OCI-LY7 (cell line): ENCODE data around the gene MGAT4D. TPM values are rescaled to one million over a fixed set of nuclear protein-coding genes. Genes with fewer than 3 reads are reported as not detected.

Experiments used
- BruUV-seq: library from RNA; stranded (reverse); fragments of 400-500 nt; replicated peaks from 2 replicates; lab custom pipeline; 2021; lab: Mats Ljungman, UMichigan
- CTCF ChIA-PET: fragments of 300-600 bp; sonication (Branson Sonifier 250); formaldehyde crosslinking; loops from one replicate; lab custom pipeline; 2022; ENCODE audit warnings: antibody characterized with exemption; ENCODE audit not compliant: unreplicated experiment; lab: Charles Lee
- POLR2A ChIA-PET: fragments of 300-600 bp; sonication (Branson Sonifier 250); formaldehyde crosslinking; loops from one replicate; lab custom pipeline; 2022; ENCODE audit warnings: antibody characterized with exemption; lab: Charles Lee
- DNase-seq: peaks from one replicate; pipeline ENCODE4 v3.0.0-alpha.2; 2015; ENCODE audit warnings: low spot score
- H2AFZ ChIP-seq: fragments of 200-600 bp; sonication (generic), shearing (Covaris generic); 2 replicates; pipeline ENCODE4 v1.6.1; 2014; ENCODE audit warnings: mild to moderate bottlenecking, antibody characterized with exemption, low read length, moderate library complexity
- H3K27ac ChIP-seq: fragments of 200-600 bp; sonication (generic); 2 replicates; pipeline ENCODE4 v1.5.1; 2014; ENCODE audit warnings: mixed run types, low read depth, mild to moderate bottlenecking, moderate library complexity, low read length, inconsistent platforms; ENCODE audit not compliant: poor library complexity, severe bottlenecking
- H3K36me3 ChIP-seq: fragments of 200-600 bp; sonication (generic); 2 replicates; pipeline ENCODE4 v1.6.1; 2014; ENCODE audit warnings: mild to moderate bottlenecking, antibody characterized with exemption, low read length, moderate library complexity, mixed read lengths; ENCODE audit not compliant: insufficient read depth
- H3K4me1 ChIP-seq: fragments of 200-600 bp; sonication (generic); 2 replicates; pipeline ENCODE4 v1.5.1; 2014; ENCODE audit warnings: mild to moderate bottlenecking, low read length; ENCODE audit not compliant: insufficient read depth, poor library complexity, severe bottlenecking
- H3K4me2 ChIP-seq: fragments of 200-600 bp; sonication (generic); 2 replicates; pipeline ENCODE4 v1.6.1; 2014; ENCODE audit warnings: mild to moderate bottlenecking, low read length
- H3K4me3 ChIP-seq: fragments of 200-600 bp; sonication (generic); 2 replicates; pipeline ENCODE4 v1.5.1; 2014; ENCODE audit warnings: mild to moderate bottlenecking, low read depth, low read length; ENCODE audit not compliant: poor library complexity, severe bottlenecking
- H3K79me2 ChIP-seq: fragments of 200-600 bp; sonication (generic); 2 replicates; pipeline ENCODE4 v1.6.1; 2016; ENCODE audit warnings: low read depth, mild to moderate bottlenecking, low read length, moderate library complexity, mixed read lengths; ENCODE audit not compliant: insufficient read depth
- H3K9me2 ChIP-seq: fragments of 200-600 bp; sonication (generic); 2 replicates; pipeline ENCODE4 v1.6.1; 2016; ENCODE audit warnings: mild to moderate bottlenecking, low read length, mixed read lengths; ENCODE audit not compliant: insufficient read depth
- H3K9me3 ChIP-seq: fragments of 200-600 bp; sonication (generic); 2 replicates; pipeline ENCODE4 v1.6.1; 2014; ENCODE audit warnings: mild to moderate bottlenecking, mixed run types, low read length, mixed read lengths
- H4K20me1 ChIP-seq: fragments of 200-600 bp; sonication (generic); 2 replicates; pipeline ENCODE4 v1.6.1; 2014; ENCODE audit warnings: mild to moderate bottlenecking, antibody characterized with exemption, low read length, moderate library complexity, mixed read lengths; ENCODE audit not compliant: insufficient read depth
- CTCF ChIP-seq: fragments of 200-600 bp; sonication (generic); conservative IDR thresholded peaks from 2 replicates; pipeline ENCODE4 v1.5.1; 2014; ENCODE audit warnings: mild to moderate bottlenecking, antibody characterized with exemption, low read length, moderate library complexity, mixed read lengths
- EZH2phosphoT487 ChIP-seq: fragments of 200-600 bp; sonication (generic); IDR thresholded peaks from 2 replicates; pipeline ENCODE4 v1.6.1; 2018; ENCODE audit warnings: low read depth, borderline replicate concordance, mild to moderate bottlenecking, mixed run types, antibody characterized with exemption, low read length, moderate library complexity, mixed read lengths
- intact Hi-C: fragments of 100-400 bp; cut with micrococcal nuclease; formaldehyde crosslinking; loops from one replicate; pipeline ENCODE4 v1.10.0; 2022; ENCODE audit not compliant: unreplicated experiment
- total RNA-seq, 2 experiments: library from RNA; depleted of rRNA in 1 of 2; stranded (reverse); fragments of >200 nt in 1 of 2; shearing (Covaris generic) in 1 of 2; gene quantifications; 2 replicates each; pipeline ENCODE4 v1.2.3, GENCODE V29; 2014 to 2022

Gene MGAT4D
- total RNA-seq, 2 experiments from 2014 or later = not detected

GRCh38 chr4:140463182-140463581 is 34.9 kb downstream of the MGAT4D start:
- Histone ChIP-seq H3K79me2 (no peaks in the 10 kb centered on the region), H3K4me3 (no peak overlapping the region), H3K4me1 (no peaks in the 10 kb centered on the region), H4K20me1 (no peaks in the 10 kb centered on the region), H3K27ac (no peak overlapping the region), H3K9me2 (no peaks in the 10 kb centered on the region), H3K4me2 (no peak overlapping the region), H3K36me3 (no peaks in the 10 kb centered on the region), H2AFZ (no peak overlapping the region), H3K9me3 (no peaks in the 10 kb centered on the region)
- intact Hi-C loops = no loop called here
- CTCF ChIA-PET = no interaction called here
- DNase-seq = no peak
- no TSS peak for BruUV-seq
- POLR2A ChIA-PET = interaction anchor here (1.4 kb wide), 1 partner anchor 32 kb away, joined by 4 read pairs; no protein-coding TSS in a partner anchor
- no peak for TF ChIP-seq CTCF
- TF ChIP-seq EZH2phosphoT487 = no peak

GRCh38 chr4:140450352-140450751 is 47.7 kb downstream of the MGAT4D start:
- no peaks in the 10 kb centered on the region for H3K9me3 ChIP-seq
- H3K36me3 ChIP-seq = no peaks in the 10 kb centered on the region
- ChIA-PET POLR2A (no interaction called here), CTCF (no interaction called here)
- no peaks in the 10 kb centered on the region for H3K9me2 ChIP-seq
- H3K4me3 ChIP-seq = no peak overlapping the region
- no TSS peak for BruUV-seq
- H2AFZ ChIP-seq = no peak overlapping the region
- no peaks in the 10 kb centered on the region for H4K20me1 ChIP-seq
- H3K27ac ChIP-seq = no peak overlapping the region
- H3K4me2 ChIP-seq = no peak overlapping the region
- intact Hi-C loops = no loop called here
- no peak for DNase-seq
- H3K4me1 ChIP-seq = no peaks in the 10 kb centered on the region
- H3K79me2 ChIP-seq = no peaks in the 10 kb centered on the region
- no peak for TF ChIP-seq CTCF
- TF ChIP-seq EZH2phosphoT487 = no peak

GRCh38 chr4:140448830-140449229 is 49.3 kb downstream of the MGAT4D start:
- BruUV-seq = no TSS peak

More at GRCh38 chr4:140448830-140449229, 49.3 kb downstream of the MGAT4D start:
- Histone ChIP-seq H3K4me2 (no peak overlapping the region), H3K79me2 (no peaks in the 10 kb centered on the region), H2AFZ (no peak overlapping the region), H3K9me3 (no peaks in the 10 kb centered on the region), H3K36me3 (no peaks in the 10 kb centered on the region), H4K20me1 (no peaks in the 10 kb centered on the region), H3K4me1 (no peaks in the 10 kb centered on the region), H3K9me2 (no peaks in the 10 kb centered on the region), H3K4me3 (no peak overlapping the region), H3K27ac (no peak overlapping the region)
- TF ChIP-seq EZH2phosphoT487 (no peak), CTCF (no peak)
- ChIA-PET CTCF (no interaction called here), POLR2A (no interaction called here)
- intact Hi-C loops = no loop called here
- no peak for DNase-seq
